RCC 7860 (cell line): ENCODE measurements around the gene CAPN6.

ENCODE experiments used
- DNase-seq: peaks from one replicate; pipeline ENCODE4 v3.0.0-alpha.2; 2015; ENCODE audit warnings: low spot score
- FAIRE-seq: peaks from 2 replicates; lab custom pipeline; 2012; peaks lifted over from hg19 to GRCh38; lab: Jason Lieb, UNC

CAPN6 gene

DNA sequence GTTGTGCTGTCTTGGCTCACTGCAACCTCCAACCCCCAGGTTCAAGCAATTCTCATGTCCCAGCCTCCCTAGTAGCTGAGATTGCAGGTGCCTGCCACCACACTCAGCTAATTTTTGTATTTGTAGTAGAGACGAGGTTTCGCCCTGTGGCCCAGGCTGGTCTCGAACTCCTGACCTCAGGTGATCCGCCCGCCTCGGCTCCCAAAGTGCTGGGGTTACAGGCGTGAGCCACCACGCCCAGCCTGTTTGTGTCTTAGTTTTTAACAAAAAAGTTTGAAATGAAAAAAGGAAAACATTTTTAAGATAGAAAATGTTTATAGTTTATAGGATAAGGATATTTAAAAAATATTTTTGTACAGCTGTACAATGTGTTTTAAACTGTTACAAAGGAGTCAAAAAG lies 62.4 kb downstream of the CAPN6 start:
- FAIRE-seq (no peak), DNase-seq (no peak)

DNA sequence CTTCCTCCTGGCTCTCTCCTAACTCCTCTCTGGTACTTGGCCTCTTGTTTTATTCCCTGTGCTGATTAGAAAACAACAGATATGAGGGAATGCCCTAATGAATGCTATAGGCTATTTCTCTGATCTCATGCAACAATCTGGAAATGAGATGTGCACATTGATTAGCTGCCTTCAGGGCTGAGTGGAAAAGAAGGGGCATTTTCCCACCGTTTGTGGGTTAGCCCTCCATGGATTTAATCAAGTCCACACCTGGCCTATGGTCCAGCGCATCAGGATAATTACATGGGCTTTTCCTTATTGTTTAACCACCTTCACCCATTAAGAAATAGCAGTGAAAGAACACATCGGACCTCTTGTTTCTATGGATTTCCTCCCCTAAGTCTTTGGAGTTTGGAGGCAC lies 70.0 kb downstream of the CAPN6 start:
- DNase-seq (no peak), FAIRE-seq (no peak)

DNA sequence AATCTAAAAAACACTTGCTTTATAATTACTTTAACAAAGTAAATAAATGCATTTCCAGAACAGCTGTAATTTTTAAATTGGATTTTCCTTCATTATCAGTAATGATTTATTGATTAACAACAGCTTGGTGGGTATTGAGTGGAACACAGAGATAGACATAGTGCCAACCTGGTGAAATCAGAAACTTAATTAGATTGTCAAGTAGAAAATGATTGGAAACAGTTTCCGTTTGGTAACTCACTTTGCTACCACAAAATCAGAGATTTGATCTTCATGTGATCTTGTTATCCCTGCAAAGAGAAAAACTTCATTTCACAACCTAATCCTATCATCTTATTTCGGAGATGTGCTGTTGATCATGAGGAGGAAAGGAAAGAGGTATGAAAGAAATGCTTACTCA lies 70.8 kb downstream of the CAPN6 start:
- FAIRE-seq, result no peak
- DNase-seq, result no peak
